Measurements from ENCODE around the gene RAB29. TPM values are rescaled to one million over a fixed set of nuclear protein-coding genes. Genes with fewer than 3 reads are reported as not detected.
A peak's percentile ranks its signal among the peaks of the same experiment; 100 is the strongest.

Gene RAB29
- total and polyA plus RNA-seq, 9 of the 15 experiments (the other 6 are each of a cell fraction or from before 2014, with no cell fraction given), result 6.3 to 17.6 (median 8.0) TPM

DNA sequence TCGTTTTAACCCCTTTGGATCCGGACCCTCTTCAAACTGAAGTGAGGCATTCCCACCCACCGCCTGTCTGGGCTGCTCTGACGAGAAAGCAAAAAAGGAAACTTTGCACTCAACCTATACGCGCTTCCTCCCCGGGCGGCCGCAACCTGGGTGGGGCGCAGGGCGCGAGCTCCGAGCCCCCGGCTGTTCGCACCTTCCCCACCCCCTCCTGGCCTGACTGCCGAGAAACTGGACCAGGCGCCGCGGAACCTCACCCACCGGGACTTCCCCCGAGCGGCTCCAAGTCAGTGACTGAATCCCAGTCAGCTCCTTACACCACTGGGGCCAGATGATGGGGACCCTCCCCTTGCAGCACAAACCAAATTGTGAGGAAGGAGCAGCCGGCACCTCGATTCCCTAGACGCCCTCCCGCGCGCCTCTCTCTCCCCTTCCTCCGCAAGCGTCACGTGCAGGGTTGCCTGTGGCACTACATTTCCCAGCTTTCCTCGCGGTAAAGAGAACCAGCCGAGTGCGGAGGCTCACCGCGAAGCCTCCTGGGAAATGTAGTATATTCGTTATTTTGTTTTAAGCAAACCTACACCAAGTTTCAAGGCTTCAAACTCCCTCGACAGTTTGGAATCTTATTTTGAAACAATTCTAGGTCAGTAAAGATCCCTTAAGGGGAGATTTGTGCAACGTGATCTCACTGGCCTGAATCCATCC is at the start of gene RAB29 (continued):
- no peak for TF ChIP-seq TCF3 (CRISPR knock-in tag; IDR thresholded peaks at IDR 0.05)
- peak; percentile 29 for TF ChIP-seq SAP30 (IDR thresholded peaks at IDR 0.05; ENCODE audit: borderline replicate concordance, insufficient read depth, low read depth, low read length, poor library complexity, severe bottlenecking)
- no peak for TF ChIP-seq CBX2 (IDR thresholded peaks at IDR 0.05; ENCODE audit: insufficient read depth, low read length, poor library complexity, severe bottlenecking)
- no peak for TF ChIP-seq FIP1L1 (IDR thresholded peaks at IDR 0.05; ENCODE audit: low read depth, low read length, poor library complexity, severe bottlenecking)
- no peak for TF ChIP-seq NFIX (CRISPR knock-in tag; IDR thresholded peaks at IDR 0.05; ENCODE audit: low read depth)
- no peak for TF ChIP-seq ZNF174 (CRISPR knock-in tag; IDR thresholded peaks at IDR 0.05)
- peak; percentile 94 for TF ChIP-seq L3MBTL2 (IDR thresholded peaks at IDR 0.05)
- TF ChIP-seq STAT5A (IDR thresholded peaks at IDR 0.05; ENCODE audit: borderline replicate concordance, low read length), result no peak
- TF ChIP-seq, protein P1, sequence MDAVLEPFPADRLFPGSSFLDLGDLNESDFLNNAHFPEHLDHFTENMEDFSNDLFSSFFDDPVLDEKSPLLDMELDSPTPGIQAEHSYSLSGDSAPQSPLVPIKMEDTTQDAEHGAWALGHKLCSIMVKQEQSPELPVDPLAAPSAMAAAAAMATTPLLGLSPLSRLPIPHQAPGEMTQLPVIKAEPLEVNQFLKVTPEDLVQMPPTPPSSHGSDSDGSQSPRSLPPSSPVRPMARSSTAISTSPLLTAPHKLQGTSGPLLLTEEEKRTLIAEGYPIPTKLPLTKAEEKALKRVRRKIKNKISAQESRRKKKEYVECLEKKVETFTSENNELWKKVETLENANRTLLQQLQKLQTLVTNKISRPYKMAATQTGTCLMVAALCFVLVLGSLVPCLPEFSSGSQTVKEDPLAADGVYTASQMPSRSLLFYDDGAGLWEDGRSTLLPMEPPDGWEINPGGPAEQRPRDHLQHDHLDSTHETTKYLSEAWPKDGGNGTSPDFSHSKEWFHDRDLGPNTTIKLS (IDR thresholded peaks at IDR 0.05; ENCODE audit: borderline replicate concordance, low read depth), result peak; percentile 91
- TF ChIP-seq ZNF263 (CRISPR knock-in tag; IDR thresholded peaks at IDR 0.05; ENCODE audit: borderline replicate concordance), result peak; percentile 50; the same call in 1 of the 2 replicates
- TF ChIP-seq GTF2E2 (tag; IDR thresholded peaks at IDR 0.05), result no peak
- TF ChIP-seq CCNT2 (IDR thresholded peaks at IDR 0.05; ENCODE audit: borderline replicate concordance, extremely low read depth, insufficient read length, low read depth, low read length), result no peak
- TF ChIP-seq KLF1 (tag; IDR thresholded peaks at IDR 0.05), result no peak
- TF ChIP-seq RBFOX2 (IDR thresholded peaks at IDR 0.05; ENCODE audit: low read depth, low read length), result peak; percentile 67
- TF ChIP-seq NONO (IDR thresholded peaks at IDR 0.05; ENCODE audit: low read depth in 2 of 2, low read length in 1 of 2), result no peak; a peak in 1 of 4 replicates
- TF ChIP-seq, protein P2, sequence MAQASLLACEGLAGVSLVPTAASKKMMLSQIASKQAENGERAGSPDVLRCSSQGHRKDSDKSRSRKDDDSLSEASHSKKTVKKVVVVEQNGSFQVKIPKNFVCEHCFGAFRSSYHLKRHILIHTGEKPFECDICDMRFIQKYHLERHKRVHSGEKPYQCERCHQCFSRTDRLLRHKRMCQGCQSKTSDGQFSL (CRISPR knock-in tag; IDR thresholded peaks at IDR 0.05), result no peak
- TF ChIP-seq, protein P2 (tag; IDR thresholded peaks at IDR 0.05), result no peak
- TF ChIP-seq, protein P3, sequence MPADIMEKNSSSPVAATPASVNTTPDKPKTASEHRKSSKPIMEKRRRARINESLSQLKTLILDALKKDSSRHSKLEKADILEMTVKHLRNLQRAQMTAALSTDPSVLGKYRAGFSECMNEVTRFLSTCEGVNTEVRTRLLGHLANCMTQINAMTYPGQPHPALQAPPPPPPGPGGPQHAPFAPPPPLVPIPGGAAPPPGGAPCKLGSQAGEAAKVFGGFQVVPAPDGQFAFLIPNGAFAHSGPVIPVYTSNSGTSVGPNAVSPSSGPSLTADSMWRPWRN (IDR thresholded peaks at IDR 0.05; ENCODE audit: low read depth), result no peak
- TF ChIP-seq RAD21 (CRISPR knock-in tag; conservative IDR thresholded peaks at IDR 0.05 in 1 of 2, IDR thresholded peaks at IDR 0.05 in 1 of 2), result no peak
- TF ChIP-seq, protein P4, sequence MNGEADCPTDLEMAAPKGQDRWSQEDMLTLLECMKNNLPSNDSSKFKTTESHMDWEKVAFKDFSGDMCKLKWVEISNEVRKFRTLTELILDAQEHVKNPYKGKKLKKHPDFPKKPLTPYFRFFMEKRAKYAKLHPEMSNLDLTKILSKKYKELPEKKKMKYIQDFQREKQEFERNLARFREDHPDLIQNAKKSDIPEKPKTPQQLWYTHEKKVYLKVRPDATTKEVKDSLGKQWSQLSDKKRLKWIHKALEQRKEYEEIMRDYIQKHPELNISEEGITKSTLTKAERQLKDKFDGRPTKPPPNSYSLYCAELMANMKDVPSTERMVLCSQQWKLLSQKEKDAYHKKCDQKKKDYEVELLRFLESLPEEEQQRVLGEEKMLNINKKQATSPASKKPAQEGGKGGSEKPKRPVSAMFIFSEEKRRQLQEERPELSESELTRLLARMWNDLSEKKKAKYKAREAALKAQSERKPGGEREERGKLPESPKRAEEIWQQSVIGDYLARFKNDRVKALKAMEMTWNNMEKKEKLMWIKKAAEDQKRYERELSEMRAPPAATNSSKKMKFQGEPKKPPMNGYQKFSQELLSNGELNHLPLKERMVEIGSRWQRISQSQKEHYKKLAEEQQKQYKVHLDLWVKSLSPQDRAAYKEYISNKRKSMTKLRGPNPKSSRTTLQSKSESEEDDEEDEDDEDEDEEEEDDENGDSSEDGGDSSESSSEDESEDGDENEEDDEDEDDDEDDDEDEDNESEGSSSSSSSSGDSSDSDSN (IDR thresholded peaks at IDR 0.05; ENCODE audit: borderline replicate concordance in 1 of 2, low read depth in 2 of 2, low read length in 2 of 2), result no peak
- TF ChIP-seq SMARCA5 (IDR thresholded peaks at IDR 0.05), result no peak

Measured in K562 (cell line).